Heart left ventricle (tissue), 16 donors: Measurements from ENCODE around the gene NPR3. TPM values are rescaled to one million over a fixed set of nuclear protein-coding genes. Genes with fewer than 3 reads are reported as not detected.

Experiments
- ATAC-seq, 4 donors: fragments of 200-7000 bp; cut with Tn5 transposase; one replicate each; pipeline ENCODE4 v1.9.1; 2020 to 2022; ENCODE audit warnings: moderate library complexity in 4 of 4, mild to moderate bottlenecking in 3 of 4, moderate number of reproducible peaks in 1 of 4
- DNase-seq, 5 donors: peaks; one replicate each; pipeline ENCODE4 v3.0.0-alpha.2; 2020
- H3K27ac ChIP-seq, 12 donors: fragments of 200-600 bp; sonication (generic) in 4 of 12; one replicate each; pipeline versions ENCODE4 v1.5.0 to v1.8.0; 2016 to 2022; ENCODE audit warnings: mild to moderate bottlenecking in 2 of 12
- H3K27me3 ChIP-seq, 9 donors: fragments of 200-600 bp; sonication (generic) in 2 of 9; one replicate each; pipeline versions ENCODE4 v1.5.1 to v1.8.0; 2016 to 2022; ENCODE audit warnings: mild to moderate bottlenecking in 3 of 9
- H3K36me3 ChIP-seq, 9 donors: fragments of 200-600 bp; sonication (generic) in 2 of 9; one replicate each; pipeline versions ENCODE4 v1.5.0 to v1.8.0; 2018 to 2022; ENCODE audit warnings: mild to moderate bottlenecking in 2 of 9
- H3K4me1 ChIP-seq, 12 donors: fragments of 200-600 bp; sonication (generic) in 4 of 12; one replicate each; pipeline versions ENCODE4 v1.5.0 to v1.8.0; 2016 to 2022; ENCODE audit warnings: mild to moderate bottlenecking in 3 of 12
- H3K4me3 ChIP-seq, 12 donors: fragments of 200-600 bp; sonication (generic) in 4 of 12; one replicate each; pipeline versions ENCODE4 v1.5.0 to v1.8.0; 2017 to 2022; ENCODE audit warnings: mild to moderate bottlenecking in 9 of 12, moderate library complexity in 4 of 12
- H3K9me3 ChIP-seq, 12 donors: fragments of 200-600 bp; sonication (generic) in 4 of 12; one replicate each; pipeline versions ENCODE4 v1.5.0 to v1.8.0; 2016 to 2022; ENCODE audit warnings: mild to moderate bottlenecking in 1 of 12
- POLR2A ChIP-seq, 2 donors: fragments of 450-650 bp; IDR thresholded peaks; one replicate each; pipeline ENCODE4 v1.6.1; 2017; ENCODE audit warnings: antibody characterized with exemption in 2 of 2, mild to moderate bottlenecking in 2 of 2, moderate library complexity in 2 of 2
- WGBS, 4 donors: extraction: QIAGEN DNeasy Blood & Tissue Kit in 2 of 4; methylation state at CpG; one replicate each; pipeline versions ENCODE4 v1.1.5 to v1.1.7; 2013 to 2018; 5-methylcytosine and 5-hydroxymethylcytosine counted together
- intact Hi-C, 10 donors: fragments of 100-400 bp; cut with DNase I; formaldehyde crosslinking; loops; one replicate each; pipeline versions ENCODE4 v1.11.1 to v1.14.2; 2022
- polyA plus RNA-seq, 2 donors: library from polyadenylated mRNA; stranded (reverse); fragments of 200-250 nt; gene quantifications; one replicate each; pipeline ENCODE4 v1.2.3, GENCODE V29; 2013
- total RNA-seq, 9 donors: library from RNA; depleted of rRNA in 2 of 9; stranded (reverse); fragments of >200 nt in 2 of 9; fragmentation: NEBNext Ultra II Directional in 3 of 9; extraction: Animal tissue kit (Norgen Biotek cat#: 25700) in 3 of 9; gene quantifications; one replicate each; pipeline versions ENCODE4 v1.1.0 to v1.2.4, GENCODE V29; 2016 to 2023
- TF ChIP-seq, protein P1 (sequence below), 12 donors: fragments of 200-600 bp; sonication (generic) in 4 of 12; IDR thresholded peaks; one replicate each; pipeline versions ENCODE4 v1.5.0 to v1.8.0; 2018 to 2022; ENCODE audit warnings: antibody characterized with exemption in 12 of 12, mild to moderate bottlenecking in 5 of 12
- donor health status: ischemic (EF 13 %, LVEDD 7.1; RV severe dilation, severe dysfunction).
- donor health status: healthy with polysubstance abuse.
- donor health status: DM: no; HTN: yes; CAD: no.
- donor health status: DM: no; HTN: no; CAD: no.
- donor health status: ischemic (EF 25% LVEDD 6.9; RV normal size, moderate dysfunction).
- donor health status: ischemic (EF 25% LVEDD 5.7; RV mildly dilated, moderate dysfunction).
- donor health status: healthy.
- donor health status: DM: yes; HTN: yes; CAD: no.
- donor health status: ischemic (EF 35%, LVEDD 5.7; RV mildly dilated, moderate dysfunction).
- donor health status: nonischemic (EF 11% LVEDD 7.7; RV severe dilation, severe dysfunction).
- donor health status: DM: yes; HTN: yes; CAD: no.
- donor health status: PGD.
- donor health status: ischemic (EF 29% LVEDD 5.4; RV normal size, mild dysfunction).
- donor health status: nonischemic (EF 23%, LVEDD 6.1; RV moderate dilation, normal function).

NPR3 gene
- total and polyA plus RNA-seq, 11 donors: 8.8 to 127 (median 32.7) TPM

- 59 to 74% (median 65%) methylated on average over 2 of the region's 2 CpGs for WGBS, 4 donors
- no peak for TF ChIP-seq POLR2A (IDR thresholded peaks at IDR 0.05)
- TF ChIP-seq, protein P1, sequence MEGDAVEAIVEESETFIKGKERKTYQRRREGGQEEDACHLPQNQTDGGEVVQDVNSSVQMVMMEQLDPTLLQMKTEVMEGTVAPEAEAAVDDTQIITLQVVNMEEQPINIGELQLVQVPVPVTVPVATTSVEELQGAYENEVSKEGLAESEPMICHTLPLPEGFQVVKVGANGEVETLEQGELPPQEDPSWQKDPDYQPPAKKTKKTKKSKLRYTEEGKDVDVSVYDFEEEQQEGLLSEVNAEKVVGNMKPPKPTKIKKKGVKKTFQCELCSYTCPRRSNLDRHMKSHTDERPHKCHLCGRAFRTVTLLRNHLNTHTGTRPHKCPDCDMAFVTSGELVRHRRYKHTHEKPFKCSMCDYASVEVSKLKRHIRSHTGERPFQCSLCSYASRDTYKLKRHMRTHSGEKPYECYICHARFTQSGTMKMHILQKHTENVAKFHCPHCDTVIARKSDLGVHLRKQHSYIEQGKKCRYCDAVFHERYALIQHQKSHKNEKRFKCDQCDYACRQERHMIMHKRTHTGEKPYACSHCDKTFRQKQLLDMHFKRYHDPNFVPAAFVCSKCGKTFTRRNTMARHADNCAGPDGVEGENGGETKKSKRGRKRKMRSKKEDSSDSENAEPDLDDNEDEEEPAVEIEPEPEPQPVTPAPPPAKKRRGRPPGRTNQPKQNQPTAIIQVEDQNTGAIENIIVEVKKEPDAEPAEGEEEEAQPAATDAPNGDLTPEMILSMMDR (IDR thresholded peaks at IDR 0.05): peak in 4 of 12 donors; percentile 9 to 17 (median 12)
- no peak for DNase-seq
- ATAC-seq: no peak
- H3K4me1 ChIP-seq: peaks cover 0 to 26% (median 9%) of the 10 kb centered on the region in 12 donors
- no peak overlapping the region for H3K27ac ChIP-seq
- H3K36me3 ChIP-seq: no peaks in the 10 kb centered on the region
- H3K4me3 ChIP-seq: no peak overlapping the region
- no peaks in the 10 kb centered on the region for H3K27me3 ChIP-seq
- H3K9me3 ChIP-seq: peaks cover 0 to 7% (median 0%) of the 10 kb centered on the region in 12 donors
- intact Hi-C loops: no loop called here
Measured at GRCh38 chr5:32690153-32690552, 21.0 kb upstream of the NPR3 start.

GRCh38 chr5:32690666-32691065, 20.5 kb upstream of the NPR3 start:
- intact Hi-C loops: no loop called here
- no peak for DNase-seq
- WGBS, 4 donors: 79 to 98% (median 87%) methylated on average over 3 of the region's 3 CpGs

DNA sequence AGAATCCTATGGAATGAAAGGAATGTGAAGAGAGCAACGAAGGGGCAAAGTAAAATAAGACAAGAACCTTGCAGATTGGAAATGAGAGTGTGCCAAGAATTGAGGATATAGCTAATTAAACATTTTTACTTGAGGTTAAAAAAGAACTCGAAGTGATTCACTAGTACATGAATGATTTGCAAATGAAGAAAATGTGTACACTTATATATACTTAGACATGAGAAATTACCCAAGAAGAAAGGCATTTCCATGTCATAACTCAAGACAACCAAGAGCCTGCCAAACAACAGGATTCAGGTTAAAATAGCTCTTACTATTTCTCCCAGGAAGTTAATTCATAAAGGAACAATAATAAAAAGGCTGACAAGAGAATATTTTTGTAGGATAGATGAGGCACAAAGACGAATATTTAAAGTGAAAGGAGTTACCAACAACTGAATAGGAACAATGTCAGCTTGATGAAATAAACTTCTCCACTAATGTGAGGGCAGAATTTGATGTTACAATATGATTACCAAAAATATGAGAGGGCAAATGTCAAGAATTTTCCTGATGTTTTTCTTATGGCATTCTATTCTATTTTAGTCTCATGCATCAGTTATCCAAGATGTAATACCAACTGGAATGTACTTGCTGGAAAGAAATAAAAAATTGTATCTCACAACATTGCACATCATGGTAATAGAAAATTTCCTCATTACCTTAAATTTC, 18.9 kb upstream of the NPR3 start:
- 25 to 43% (median 28%) methylated on average over 3 of the region's 3 CpGs for WGBS, 4 donors
- no peak for DNase-seq
- peaks cover 0 to 22% (median 6%) of the 10 kb centered on the region in 12 donors for H3K4me1 ChIP-seq
- H3K27me3 ChIP-seq: no peaks in the 10 kb centered on the region
- ATAC-seq: no peak
- peak overlapping the region in 4 of 12 donors; percentile 7 to 27 (median 17) for H3K27ac ChIP-seq
- no peak overlapping the region for H3K4me3 ChIP-seq
- no peak for TF ChIP-seq POLR2A (IDR thresholded peaks at IDR 0.05)
- TF ChIP-seq, protein P1 (IDR thresholded peaks at IDR 0.05): no peak
- intact Hi-C loops: no loop called here
- H3K9me3 ChIP-seq: peaks cover 0 to 13% (median 0%) of the 10 kb centered on the region in 12 donors
- H3K36me3 ChIP-seq: no peaks in the 10 kb centered on the region

More at GRCh38 chr5:32690666-32691065, 20.5 kb upstream of the NPR3 start:
- no peak for ATAC-seq
- Histone ChIP-seq H3K36me3 (no peaks in the 10 kb centered on the region), H3K27me3 (no peaks in the 10 kb centered on the region), H3K9me3 (peaks cover 0 to 5% (median 0%) of the 10 kb centered on the region in 12 donors), H3K4me1 (peaks cover 0 to 26% (median 9%) of the 10 kb centered on the region in 12 donors), H3K27ac (no peak overlapping the region), H3K4me3 (no peak overlapping the region)
- TF ChIP-seq, protein P1 (IDR thresholded peaks at IDR 0.05): no peak
- no peak for TF ChIP-seq POLR2A (IDR thresholded peaks at IDR 0.05)

- no peak overlapping the region for H3K4me3 ChIP-seq
- H3K27ac ChIP-seq: no peak overlapping the region
- no peak for DNase-seq
- H3K9me3 ChIP-seq: peaks cover 0 to 5% (median 0%) of the 10 kb centered on the region in 12 donors
- H3K36me3 ChIP-seq: no peaks in the 10 kb centered on the region
- ATAC-seq: no peak
- peaks cover 0 to 2% (median 0%) of the 10 kb centered on the region in 12 donors for H3K4me1 ChIP-seq
- TF ChIP-seq POLR2A (IDR thresholded peaks at IDR 0.05): no peak
- TF ChIP-seq, protein P1 (IDR thresholded peaks at IDR 0.05): no peak
- peaks cover 0 to 5% (median 0%) of the 10 kb centered on the region in 9 donors for H3K27me3 ChIP-seq
- intact Hi-C loops: loop anchor here in 5 of 10 donors (10.0 kb wide), 6 partner anchors 141 to 711 kb away; no protein-coding TSS in a partner anchor
Measured at GRCh38 chr5:32703957-32704356, 7.2 kb upstream of the NPR3 start.
